AG04449 (cell line): ENCODE data around the gene EGR1.

ENCODE experiments used
- CTCF ChIA-PET: fragments of 350-600 bp; formaldehyde crosslinking; extraction: SDS; loops from one replicate; lab custom pipeline; 2021; ENCODE audit warnings: antibody characterized with exemption; lab: Yijun Ruan, JAX
- POLR2A ChIA-PET: fragments of 400-600, 350-600 bp; formaldehyde crosslinking; extraction: SDS; loops from one replicate; lab custom pipeline; 2020; ENCODE audit warnings: antibody characterized with exemption, inconsistent platforms; lab: Yijun Ruan, JAX
- DNase-seq: peaks from one replicate; pipeline ENCODE4 v3.0.0-alpha.2; 2010; ENCODE audit warnings: low read depth, low spot score
- H3K4me3 ChIP-seq: 2 replicates; pipeline ENCODE4 v1.5.1; 2011; ENCODE audit warnings: low read depth, mild to moderate bottlenecking, control low read depth, low read length
- TF ChIP-seq, protein P1 (sequence below): IDR thresholded peaks from one replicate; pipeline ENCODE4 v1.5.1; 2011; ENCODE audit warnings: mild to moderate bottlenecking, moderate library complexity, low read length, control low read depth, inconsistent platforms; ENCODE audit not compliant: insufficient read depth; ENCODE audit errors: missing control alignments

The EGR1 gene

DNA sequence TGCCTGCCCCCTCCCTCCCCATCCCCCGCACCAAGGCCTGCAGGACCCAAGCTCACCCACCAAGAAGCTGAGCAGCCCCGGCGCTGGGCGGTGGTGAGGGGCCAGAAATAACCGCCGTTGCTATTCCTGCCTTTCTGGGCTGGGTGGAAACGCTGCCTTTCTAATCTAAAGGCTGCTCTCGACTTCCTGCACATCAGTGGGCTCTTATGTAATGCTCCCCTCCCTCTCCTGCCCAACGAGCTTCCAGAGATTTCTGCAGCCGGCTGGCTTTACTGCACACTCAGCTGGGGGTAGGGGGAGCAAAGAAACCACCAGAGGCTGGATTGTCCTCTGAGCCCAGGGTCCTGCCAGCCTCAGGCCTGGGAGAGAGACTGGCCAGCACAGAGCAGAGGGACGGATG lies 6.9 kb upstream of the EGR1 start:
- CTCF ChIA-PET = interaction anchor here (1.0 to 19.1 kb wide), 4 partner anchors 6 to 84 kb away, joined by 3 to 407 read pairs (median 105); partner anchors contain the start of gene ETF1
- POLR2A ChIA-PET = interaction anchor here (1.1 kb wide), 1 partner anchor 8 kb away, joined by 3 read pairs; no protein-coding TSS in a partner anchor
- DNase-seq = no peak
- TF ChIP-seq, protein P1, sequence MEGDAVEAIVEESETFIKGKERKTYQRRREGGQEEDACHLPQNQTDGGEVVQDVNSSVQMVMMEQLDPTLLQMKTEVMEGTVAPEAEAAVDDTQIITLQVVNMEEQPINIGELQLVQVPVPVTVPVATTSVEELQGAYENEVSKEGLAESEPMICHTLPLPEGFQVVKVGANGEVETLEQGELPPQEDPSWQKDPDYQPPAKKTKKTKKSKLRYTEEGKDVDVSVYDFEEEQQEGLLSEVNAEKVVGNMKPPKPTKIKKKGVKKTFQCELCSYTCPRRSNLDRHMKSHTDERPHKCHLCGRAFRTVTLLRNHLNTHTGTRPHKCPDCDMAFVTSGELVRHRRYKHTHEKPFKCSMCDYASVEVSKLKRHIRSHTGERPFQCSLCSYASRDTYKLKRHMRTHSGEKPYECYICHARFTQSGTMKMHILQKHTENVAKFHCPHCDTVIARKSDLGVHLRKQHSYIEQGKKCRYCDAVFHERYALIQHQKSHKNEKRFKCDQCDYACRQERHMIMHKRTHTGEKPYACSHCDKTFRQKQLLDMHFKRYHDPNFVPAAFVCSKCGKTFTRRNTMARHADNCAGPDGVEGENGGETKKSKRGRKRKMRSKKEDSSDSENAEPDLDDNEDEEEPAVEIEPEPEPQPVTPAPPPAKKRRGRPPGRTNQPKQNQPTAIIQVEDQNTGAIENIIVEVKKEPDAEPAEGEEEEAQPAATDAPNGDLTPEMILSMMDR = no peak
- H3K4me3 ChIP-seq = no peak overlapping the region

DNA sequence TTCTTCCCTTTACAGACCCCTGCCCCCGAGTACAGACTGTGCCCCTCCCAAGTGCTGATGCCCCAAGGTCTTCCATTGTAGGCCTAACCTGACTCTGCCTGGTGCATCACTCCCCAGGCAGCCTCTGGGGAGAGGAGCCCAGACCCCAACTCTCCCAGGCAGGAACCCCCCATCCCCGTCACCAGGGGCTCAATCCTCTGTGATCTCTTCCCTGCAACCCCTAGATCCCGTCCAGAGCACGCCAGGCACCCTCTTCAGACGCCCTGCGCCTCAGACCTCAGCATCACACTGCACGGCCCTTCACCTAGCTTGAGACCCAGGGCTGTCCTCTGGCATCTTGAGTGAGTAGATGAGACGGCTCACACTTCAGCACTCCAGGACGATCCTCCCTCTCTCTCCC lies 6.4 kb upstream of the EGR1 start:
- DNase-seq = no peak
- TF ChIP-seq, protein P1 = no peak
- ChIA-PET POLR2A (interaction anchor here (1.0 to 1.1 kb wide), 2 partner anchors 8 to 20 kb away, joined by 3 to 4 read pairs; partner anchors contain the start of gene REEP2), CTCF (interaction anchor here (1.0 to 19.1 kb wide), 3 partner anchors 7 to 84 kb away, joined by 3 to 407 read pairs (median 207); partner anchors contain the start of gene ETF1)
- H3K4me3 ChIP-seq = no peak overlapping the region

DNA sequence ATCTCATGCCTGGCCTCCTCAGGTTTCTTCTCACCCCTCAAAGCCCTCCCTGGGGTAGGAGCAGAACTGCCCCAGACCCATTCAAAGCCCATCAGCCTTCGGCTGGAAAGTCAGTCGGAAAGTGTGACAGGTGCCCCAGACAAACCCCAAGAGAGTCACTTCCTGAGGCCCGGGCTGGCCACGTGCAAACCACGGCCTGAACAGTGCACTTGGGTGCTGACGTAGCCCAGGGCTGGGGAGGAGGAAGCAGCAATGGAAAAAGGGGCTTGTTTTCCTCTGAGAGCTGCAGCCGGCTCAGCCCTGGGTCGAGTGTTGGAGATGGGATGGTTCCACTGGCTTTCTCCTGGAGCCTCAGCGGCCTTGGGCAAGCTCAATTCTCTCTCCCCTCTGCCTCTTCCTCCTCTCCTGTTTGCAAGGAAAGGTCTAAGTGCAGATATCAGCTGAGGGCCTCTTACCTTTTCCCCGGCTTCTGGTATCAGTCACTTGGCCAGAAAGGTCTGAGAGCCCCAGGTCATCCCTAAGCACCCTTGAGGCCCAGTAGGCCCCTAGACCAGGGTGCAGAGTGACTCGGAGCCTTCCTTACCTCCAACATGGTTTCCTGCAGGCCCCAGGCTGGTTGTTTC lies 5.9 kb upstream of the EGR1 start:
- no peak overlapping the region for H3K4me3 ChIP-seq
- DNase-seq = no peak
- ChIA-PET POLR2A (interaction anchor here (1.0 kb wide), 1 partner anchor 21 kb away, joined by 4 read pairs; the partner anchor contains the start of gene REEP2), CTCF (interaction anchor here (12.8 to 19.1 kb wide), 2 partner anchors 7 to 42 kb away, joined by 207 to 407 read pairs; no protein-coding TSS in a partner anchor)
- TF ChIP-seq, protein P1 = no peak

DNA sequence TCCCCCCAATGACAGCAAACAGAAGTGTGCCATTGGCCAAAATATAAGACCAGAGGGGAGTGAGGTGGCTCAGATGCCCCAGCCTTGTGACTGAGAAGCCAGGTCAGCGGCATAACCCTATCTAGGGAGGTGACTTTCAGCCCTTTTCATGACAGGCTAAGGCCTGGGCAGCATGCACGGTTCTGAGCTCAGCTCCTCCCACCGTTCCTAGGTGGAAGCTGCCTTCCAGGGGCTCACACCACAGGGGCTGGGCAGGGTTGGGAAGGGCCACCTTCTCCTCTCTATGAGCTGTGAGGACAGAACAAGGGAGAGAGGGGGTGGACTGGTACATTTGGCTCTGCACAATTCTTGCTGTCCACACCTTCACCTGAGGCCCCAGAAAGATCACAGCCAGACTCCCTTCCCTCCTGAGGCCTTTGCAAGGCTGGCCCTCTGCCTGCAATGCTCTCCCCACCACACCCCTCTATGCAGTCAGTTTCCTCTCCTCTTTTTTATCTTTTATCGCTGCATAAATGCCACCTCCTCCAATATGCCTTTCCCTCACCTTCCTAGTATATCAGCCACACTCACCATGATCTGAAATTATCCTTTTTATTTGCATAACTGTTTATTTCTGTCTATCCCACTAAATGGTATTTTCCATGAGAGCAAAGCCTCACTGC lies 5.1 kb upstream of the EGR1 start:
- DNase-seq = no peak
- ChIA-PET POLR2A (interaction anchor here (1.0 kb wide), 1 partner anchor 21 kb away, joined by 4 read pairs; the partner anchor contains the start of gene REEP2), CTCF (interaction anchor here (12.8 to 19.1 kb wide), 2 partner anchors 8 to 41 kb away, joined by 207 to 407 read pairs; no protein-coding TSS in a partner anchor)
- TF ChIP-seq, protein P1 = no peak
- H3K4me3 ChIP-seq = no peak overlapping the region

DNA sequence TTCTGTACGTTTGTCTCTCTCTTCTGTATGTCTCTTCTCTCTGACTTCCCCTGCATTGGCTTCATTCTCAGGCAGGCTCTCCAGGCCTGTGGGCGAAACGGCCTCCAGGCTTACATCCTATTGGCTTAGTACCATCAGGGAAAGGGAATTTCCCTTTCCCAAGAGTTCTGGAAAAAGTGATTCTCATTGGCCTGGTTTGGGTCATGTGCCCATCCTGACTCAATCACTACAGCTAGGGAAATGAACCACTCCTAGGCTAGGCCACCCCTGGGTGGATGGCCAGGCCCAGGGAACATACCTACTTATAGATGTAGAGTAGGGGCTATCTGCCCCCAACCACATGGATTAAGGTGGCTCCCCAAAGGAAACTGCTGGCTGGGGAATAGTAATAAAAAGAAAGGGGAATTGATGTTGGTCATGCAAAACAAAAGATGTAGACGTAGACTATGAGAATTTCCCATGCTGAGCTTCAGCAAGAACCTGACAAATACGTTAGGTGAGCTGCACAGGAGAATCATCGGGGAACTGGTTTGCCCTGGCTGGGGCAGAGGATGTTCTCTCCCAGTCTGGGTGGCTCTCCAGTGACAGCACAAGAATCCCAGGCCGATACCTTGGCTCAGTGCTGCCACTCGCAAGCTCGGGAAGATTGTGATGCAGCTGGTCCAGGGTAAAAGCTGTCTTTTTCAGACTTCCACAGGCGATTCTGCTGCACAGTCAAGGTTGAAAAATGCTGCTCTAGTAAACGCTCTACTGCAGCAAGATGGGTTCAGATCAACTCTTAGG lies 3.7 kb upstream of the EGR1 start:
- H3K4me3 ChIP-seq = no peak overlapping the region
- ChIA-PET POLR2A (interaction anchor here (1.0 kb wide), 1 partner anchor 108 kb away, joined by 4 read pairs; no protein-coding TSS in a partner anchor), CTCF (interaction anchor here (0.8 to 19.1 kb wide), 3 partner anchors 10 to 39 kb away, joined by 3 to 407 read pairs (median 207); no protein-coding TSS in a partner anchor)
- no peak for DNase-seq
- TF ChIP-seq, protein P1 = no peak
